ENCODE measurements around the gene PPP1R37. TPM values are rescaled to one million over a fixed set of nuclear protein-coding genes. Genes with fewer than 3 reads are reported as not detected.

Gene PPP1R37
- total and polyA plus RNA-seq, 2 donors (not counting 3 experiments of a cell fraction or from before 2014, with no cell fraction given), result 16.2 to 27.1 TPM

DNA sequence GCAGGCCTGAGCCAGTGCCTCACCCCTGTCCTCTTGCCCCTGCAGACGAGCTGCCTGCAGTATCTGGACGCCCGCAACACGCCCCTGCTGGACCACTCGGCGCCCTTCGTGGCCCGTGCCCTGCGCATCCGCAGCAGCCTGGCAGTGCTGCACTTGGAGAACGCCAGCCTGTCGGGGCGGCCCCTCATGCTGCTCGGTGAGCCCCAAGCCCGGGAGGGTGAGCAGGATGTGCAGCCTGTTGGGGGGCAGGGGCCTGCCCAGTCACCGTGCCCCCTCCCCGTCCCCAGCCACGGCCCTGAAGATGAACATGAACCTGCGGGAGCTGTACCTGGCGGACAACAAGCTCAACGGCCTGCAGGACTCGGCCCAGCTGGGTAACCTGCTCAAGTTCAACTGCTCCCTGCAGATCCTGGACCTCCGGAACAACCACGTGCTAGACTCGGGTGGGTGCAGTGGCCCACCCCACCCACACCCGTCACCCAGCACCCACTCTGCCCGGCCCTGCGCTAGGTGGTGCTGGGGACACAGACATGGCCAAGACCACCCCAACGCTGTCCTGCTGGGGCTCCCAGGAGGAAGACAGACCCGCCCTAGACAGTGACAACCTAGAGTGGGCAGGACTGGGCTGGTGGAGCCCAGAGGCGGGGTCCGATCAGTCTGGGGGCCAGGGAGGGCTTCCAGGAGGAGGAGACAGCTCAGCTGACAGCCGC is 49.2 kb downstream of the PPP1R37 start:
- intact Hi-C loops (cut with micrococcal nuclease), result no loop called here
- Histone ChIP-seq H3K4me3 (replicated peaks in 1 of 3; ENCODE audit: insufficient read depth in 1 of 3, low read depth in 1 of 3, low read length in 3 of 3) (no peak overlapping the region), H3K9ac (replicated peaks; ENCODE audit: extremely low read depth, insufficient read depth, low read length) (no peak overlapping the region), H3K79me2 (ENCODE audit: control insufficient read depth, insufficient read depth, low read length) (peaks cover 2% of the 10 kb centered on the region), H3K4me1 (ENCODE audit: control insufficient read depth, extremely low read depth, insufficient read depth, low read length) (no peaks in the 10 kb centered on the region), H3K27me3 (ENCODE audit: control insufficient read depth in 2 of 2, insufficient read depth in 2 of 2, low read length in 2 of 2) (no peaks in the 10 kb centered on the region), H3K36me3 (ENCODE audit: control insufficient read depth in 2 of 2, extremely low read depth in 1 of 2, insufficient read depth in 2 of 2, low read length in 2 of 2) (peaks cover 2 to 17% of the 10 kb centered on the region in 2 experiments), H3K27ac (ENCODE audit: insufficient read depth, low read depth, low read length) (no peak overlapping the region), H3K9me3 (replicated peaks; ENCODE audit: control insufficient read depth, insufficient read depth, low read length) (no peaks in the 10 kb centered on the region), H3K9me1 (replicated peaks; ENCODE audit: control insufficient read depth, extremely low read depth, insufficient read depth, low read length) (no peaks in the 10 kb centered on the region), H4K20me1 (replicated peaks; ENCODE audit: control insufficient read depth, extremely low read depth, insufficient read depth, low read length) (no peaks in the 10 kb centered on the region), H3K4me2 (ENCODE audit: insufficient read depth, low read length) (no peak overlapping the region), H2AFZ (ENCODE audit: low read depth, low read length) (no peak overlapping the region)
- ChIA-PET CTCF (interaction anchor here (1.5 kb wide), 1 partner anchor 50 kb away, joined by 4 read pairs; the partner anchor contains the start of gene PPP1R37), POLR2A (no interaction called here)
- no peak for FAIRE-seq
- DNase-seq (ENCODE audit: low read depth, low spot score), result no peak
- BruUV-seq (replicated peaks), result no TSS peak
- TF ChIP-seq MYC (IDR thresholded peaks at IDR 0.05; ENCODE audit: low read depth, low read length) (no peak), JUN (IDR thresholded peaks at IDR 0.05; ENCODE audit: borderline replicate concordance, insufficient read depth, insufficient read length, low read depth) (no peak), EZH2 (IDR thresholded peaks at IDR 0.05; ENCODE audit: borderline replicate concordance, low read depth, low read length, severe bottlenecking) (no peak), POLR2A (IDR thresholded peaks at IDR 0.05; ENCODE audit: low read depth, low read length) (no peak), FOS (IDR thresholded peaks at IDR 0.05; ENCODE audit: borderline replicate concordance, insufficient read depth, low read length) (no peak), GATA2 (IDR thresholded peaks at IDR 0.05; ENCODE audit: insufficient read depth, insufficient read length, low read depth, low read length) (no peak), POLR2AphosphoS5 (IDR thresholded peaks at IDR 0.05; ENCODE audit: insufficient read depth, low read depth, low read length) (no peak)
- TF ChIP-seq, protein P1, sequence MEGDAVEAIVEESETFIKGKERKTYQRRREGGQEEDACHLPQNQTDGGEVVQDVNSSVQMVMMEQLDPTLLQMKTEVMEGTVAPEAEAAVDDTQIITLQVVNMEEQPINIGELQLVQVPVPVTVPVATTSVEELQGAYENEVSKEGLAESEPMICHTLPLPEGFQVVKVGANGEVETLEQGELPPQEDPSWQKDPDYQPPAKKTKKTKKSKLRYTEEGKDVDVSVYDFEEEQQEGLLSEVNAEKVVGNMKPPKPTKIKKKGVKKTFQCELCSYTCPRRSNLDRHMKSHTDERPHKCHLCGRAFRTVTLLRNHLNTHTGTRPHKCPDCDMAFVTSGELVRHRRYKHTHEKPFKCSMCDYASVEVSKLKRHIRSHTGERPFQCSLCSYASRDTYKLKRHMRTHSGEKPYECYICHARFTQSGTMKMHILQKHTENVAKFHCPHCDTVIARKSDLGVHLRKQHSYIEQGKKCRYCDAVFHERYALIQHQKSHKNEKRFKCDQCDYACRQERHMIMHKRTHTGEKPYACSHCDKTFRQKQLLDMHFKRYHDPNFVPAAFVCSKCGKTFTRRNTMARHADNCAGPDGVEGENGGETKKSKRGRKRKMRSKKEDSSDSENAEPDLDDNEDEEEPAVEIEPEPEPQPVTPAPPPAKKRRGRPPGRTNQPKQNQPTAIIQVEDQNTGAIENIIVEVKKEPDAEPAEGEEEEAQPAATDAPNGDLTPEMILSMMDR (IDR thresholded peaks at IDR 0.05; ENCODE audit: extremely low read depth in 1 of 2, insufficient read depth in 1 of 2, low read depth in 1 of 2, low read length in 2 of 2), result no peak
- TF ChIP-seq, protein P2, sequence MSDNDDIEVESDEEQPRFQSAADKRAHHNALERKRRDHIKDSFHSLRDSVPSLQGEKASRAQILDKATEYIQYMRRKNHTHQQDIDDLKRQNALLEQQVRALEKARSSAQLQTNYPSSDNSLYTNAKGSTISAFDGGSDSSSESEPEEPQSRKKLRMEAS (IDR thresholded peaks at IDR 0.05; ENCODE audit: insufficient read depth, insufficient read length), result no peak
- dilution Hi-C loops (cut with MboI; ENCODE audit: extremely low pct_ligation_motif_present, low sequenced_read_pairs), result no loop called here

All from endothelial cell of umbilical vein (primary cell).